ENCODE measurements around the gene SERGEF. TPM values are rescaled to one million over a fixed set of nuclear protein-coding genes. Genes with fewer than 3 reads are reported as not detected.

The SERGEF gene
- total and polyA plus RNA-seq, 4 donors, result 43.1 to 137 (median 72.8) TPM

DNA sequence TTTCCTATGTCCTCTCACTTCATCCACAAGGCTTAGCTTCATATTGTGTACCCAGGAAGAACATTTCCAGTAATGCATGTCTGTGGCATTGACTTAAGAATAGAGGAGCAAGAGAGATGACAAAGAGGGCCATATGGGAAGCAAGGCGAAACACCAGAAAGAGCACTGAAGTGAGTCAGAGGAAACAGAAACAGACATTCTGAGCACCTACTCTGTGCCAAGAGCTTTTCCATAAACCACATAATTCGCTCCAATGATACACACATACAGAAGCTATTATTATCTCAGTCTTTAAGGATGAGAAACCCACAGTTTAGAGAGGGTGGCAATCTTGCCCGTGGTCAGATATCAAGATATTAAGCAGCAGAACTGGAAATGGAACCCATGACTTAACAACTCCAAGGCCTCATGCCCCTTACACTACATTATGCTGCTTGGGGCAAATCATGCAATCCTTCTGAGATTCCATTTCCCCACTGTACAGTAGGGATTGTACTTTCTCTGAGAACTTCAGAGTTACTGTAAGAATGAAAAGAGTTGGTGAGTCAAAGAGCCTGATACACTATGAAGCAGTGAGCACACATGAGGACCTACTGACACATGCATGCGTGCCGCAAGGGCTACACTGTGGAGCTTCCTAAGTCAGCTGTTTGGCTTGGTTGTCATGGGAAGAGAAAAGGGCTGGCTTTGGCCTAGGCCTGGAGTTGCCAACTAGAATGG lies 151.7 kb downstream of the SERGEF start:
- ATAC-seq (ENCODE audit: low FRiP score), result no peak
- intact Hi-C loops (cut with DNase I), result no loop called here
- DNase-seq, result no peak

DNA sequence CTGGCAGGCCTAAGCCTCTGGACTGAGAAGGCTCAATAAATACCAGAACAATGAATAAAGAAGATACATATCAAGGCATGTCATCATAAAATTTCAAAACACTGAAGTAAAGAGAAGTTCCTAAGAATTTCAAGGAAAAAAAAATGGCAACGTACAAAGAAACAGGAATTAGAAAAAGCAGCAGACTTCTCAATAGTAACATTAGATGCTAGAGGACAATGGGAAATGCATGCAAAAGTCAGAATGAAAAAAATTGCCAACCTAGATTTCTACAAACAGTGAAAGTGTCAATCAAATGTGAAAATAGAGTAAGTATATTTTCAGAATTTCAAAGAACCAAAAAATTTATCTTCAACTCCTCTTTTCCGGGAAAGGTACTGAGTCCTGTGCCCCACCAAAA lies 153.3 kb downstream of the SERGEF start:
- no peak overlapping the region for H3K4me3 ChIP-seq (ENCODE audit: low read length in 2 of 2)
- 93% methylated on average over 2 of the region's 2 CpGs for WGBS, 2 donors
- no peaks in the 10 kb centered on the region for H3K4me1 ChIP-seq (ENCODE audit: control insufficient read depth in 1 of 2, insufficient read depth in 2 of 2, low read length in 2 of 2)
- no peaks in the 10 kb centered on the region for H3K9me3 ChIP-seq (ENCODE audit: control insufficient read depth, low read length)
- intact Hi-C loops (cut with DNase I), result no loop called here
- ATAC-seq (ENCODE audit: low FRiP score) (no peak), DNase-seq (no peak)
- H3K27ac ChIP-seq (ENCODE audit: low read depth in 1 of 2, low read length in 2 of 2), result no peak overlapping the region
- no peaks in the 10 kb centered on the region for H3K27me3 ChIP-seq (ENCODE audit: control insufficient read depth in 1 of 2, insufficient read depth in 2 of 2, low read length in 1 of 2)
- peaks cover 2 to 5% of the 10 kb centered on the region in 2 donors for H3K36me3 ChIP-seq (ENCODE audit: control insufficient read depth in 1 of 2, insufficient read depth in 2 of 2, low read length in 1 of 2)

More for the DNA sequence above, 151.7 kb downstream of the SERGEF start:
- 98% methylated on average over 5 of the region's 5 CpGs for WGBS, 2 donors
- Histone ChIP-seq H3K27ac (ENCODE audit: low read depth in 1 of 2, low read length in 2 of 2) (no peak overlapping the region), H3K9me3 (ENCODE audit: control insufficient read depth, low read length) (no peaks in the 10 kb centered on the region), H3K4me1 (ENCODE audit: control insufficient read depth in 1 of 2, insufficient read depth in 2 of 2, low read length in 2 of 2) (peaks cover 0 to 4% of the 10 kb centered on the region in 2 donors), H3K4me3 (ENCODE audit: low read length in 2 of 2) (no peak overlapping the region), H3K27me3 (ENCODE audit: control insufficient read depth in 1 of 2, insufficient read depth in 2 of 2, low read length in 1 of 2) (no peaks in the 10 kb centered on the region), H3K36me3 (ENCODE audit: control insufficient read depth in 1 of 2, insufficient read depth in 2 of 2, low read length in 1 of 2) (peaks cover 2 to 5% of the 10 kb centered on the region in 2 donors)

DNA sequence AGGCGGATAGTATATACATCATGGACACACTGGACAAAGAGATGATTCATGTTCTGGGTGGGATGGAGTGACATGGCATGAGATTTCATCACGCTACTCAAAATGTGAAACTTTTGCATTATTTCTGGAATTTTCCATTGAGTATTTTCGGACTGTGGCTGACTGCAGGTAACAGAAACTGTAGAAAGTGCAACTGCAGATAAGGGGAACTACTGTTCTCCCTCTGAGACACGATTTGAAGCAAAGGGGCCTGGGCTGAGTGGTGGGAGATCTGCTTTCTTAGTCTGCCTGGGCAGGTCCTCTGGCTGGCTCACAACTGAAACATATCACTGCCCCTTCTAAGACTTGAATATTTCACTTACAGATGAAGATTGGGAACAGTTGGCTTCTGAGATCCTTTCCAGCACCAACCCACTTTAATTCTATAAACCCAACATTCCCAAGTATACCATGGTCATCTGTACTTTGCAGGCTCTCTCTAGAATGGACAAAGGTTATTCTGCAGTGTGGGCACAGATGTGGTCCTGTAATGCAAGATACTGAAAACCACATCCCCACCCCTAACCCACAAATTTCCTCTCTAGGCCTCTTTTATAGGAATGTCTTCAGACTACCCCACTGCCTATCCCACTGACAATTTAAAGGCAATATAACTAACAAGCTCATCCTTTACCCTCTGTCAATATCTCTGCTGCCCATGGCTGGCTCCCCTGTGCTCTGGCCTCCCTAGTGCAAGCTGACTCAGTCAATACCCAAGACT lies 157.1 kb downstream of the SERGEF start:
- ATAC-seq (ENCODE audit: low FRiP score), result no peak
- WGBS, 2 donors, result 90 to 92% methylated on average over 4 of the region's 4 CpGs
- Histone ChIP-seq H3K27ac (ENCODE audit: low read depth in 1 of 2, low read length in 2 of 2) (no peak overlapping the region), H3K36me3 (ENCODE audit: control insufficient read depth in 1 of 2, insufficient read depth in 2 of 2, low read length in 1 of 2) (no peaks in the 10 kb centered on the region), H3K4me3 (ENCODE audit: low read length in 2 of 2) (no peak overlapping the region), H3K4me1 (ENCODE audit: control insufficient read depth in 1 of 2, insufficient read depth in 2 of 2, low read length in 2 of 2) (no peaks in the 10 kb centered on the region), H3K27me3 (ENCODE audit: control insufficient read depth in 1 of 2, insufficient read depth in 2 of 2, low read length in 1 of 2) (no peaks in the 10 kb centered on the region), H3K9me3 (ENCODE audit: control insufficient read depth, low read length) (no peaks in the 10 kb centered on the region)
- intact Hi-C loops (cut with DNase I), result no loop called here
- DNase-seq, result no peak

DNA sequence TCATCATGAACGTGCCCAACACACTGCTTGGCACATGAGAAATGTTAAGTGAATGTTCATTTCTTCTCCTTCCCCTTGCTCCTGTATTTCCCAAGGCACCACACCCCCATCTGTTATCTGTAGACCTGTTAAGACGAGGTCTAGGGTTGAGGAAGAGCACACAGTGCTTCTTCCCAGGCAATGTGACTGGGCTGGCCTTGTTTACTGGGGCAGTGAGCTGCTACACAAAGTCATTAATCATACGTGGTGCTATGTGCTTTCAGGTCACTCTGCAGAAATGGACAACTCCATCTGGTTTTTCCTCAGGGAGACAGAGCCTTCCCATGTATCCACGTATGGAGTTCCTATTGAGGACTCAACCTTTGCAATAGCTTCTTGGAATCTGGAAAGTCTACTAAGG lies 159.6 kb downstream of the SERGEF start:
- Histone ChIP-seq H3K36me3 (ENCODE audit: control insufficient read depth in 1 of 2, insufficient read depth in 2 of 2, low read length in 1 of 2) (no peaks in the 10 kb centered on the region), H3K4me1 (ENCODE audit: control insufficient read depth in 1 of 2, insufficient read depth in 2 of 2, low read length in 2 of 2) (no peaks in the 10 kb centered on the region), H3K27me3 (ENCODE audit: control insufficient read depth in 1 of 2, insufficient read depth in 2 of 2, low read length in 1 of 2) (no peaks in the 10 kb centered on the region), H3K9me3 (ENCODE audit: control insufficient read depth, low read length) (no peaks in the 10 kb centered on the region), H3K27ac (ENCODE audit: low read depth in 1 of 2, low read length in 2 of 2) (no peak overlapping the region), H3K4me3 (ENCODE audit: low read length in 2 of 2) (no peak overlapping the region)
- DNase-seq (no peak), ATAC-seq (ENCODE audit: low FRiP score) (no peak)
- 80 to 82% methylated on average over 4 of the region's 4 CpGs for whole genome bisulfite sequencing, 2 donors
- intact Hi-C loops (cut with DNase I), result no loop called here

DNA sequence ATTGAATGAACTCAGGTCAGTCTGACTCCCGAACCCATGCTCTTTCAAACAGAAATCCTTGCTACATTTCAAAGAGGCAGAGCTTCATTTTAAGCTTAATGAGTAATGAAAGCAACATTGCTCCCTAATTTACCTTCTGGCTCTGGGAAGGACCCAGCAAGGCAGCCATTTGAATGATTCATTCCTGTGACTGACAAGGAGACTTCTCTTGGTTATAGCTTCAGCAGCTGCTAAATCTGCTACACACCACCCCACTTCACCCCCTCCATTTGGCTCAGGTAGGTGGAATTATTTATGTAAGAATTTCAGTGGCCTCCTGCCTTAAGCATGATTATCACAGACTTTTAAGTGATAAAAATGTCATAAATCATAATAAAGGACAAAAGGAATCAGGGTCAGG lies 160.6 kb downstream of the SERGEF start:
- H3K27ac ChIP-seq (ENCODE audit: low read depth in 1 of 2, low read length in 2 of 2), result no peak overlapping the region
- H3K27me3 ChIP-seq (ENCODE audit: control insufficient read depth in 1 of 2, insufficient read depth in 2 of 2, low read length in 1 of 2), result no peaks in the 10 kb centered on the region
- 96 to 100% methylated on average over 1 of the region's 1 CpG for WGBS, 2 donors
- no peaks in the 10 kb centered on the region for H3K9me3 ChIP-seq (ENCODE audit: control insufficient read depth, low read length)
- DNase-seq (no peak), ATAC-seq (ENCODE audit: low FRiP score) (no peak)
- no peaks in the 10 kb centered on the region for H3K36me3 ChIP-seq (ENCODE audit: control insufficient read depth in 1 of 2, insufficient read depth in 2 of 2, low read length in 1 of 2)
- H3K4me3 ChIP-seq (ENCODE audit: low read length in 2 of 2), result no peak overlapping the region
- intact Hi-C loops (cut with DNase I), result no loop called here
- no peaks in the 10 kb centered on the region for H3K4me1 ChIP-seq (ENCODE audit: control insufficient read depth in 1 of 2, insufficient read depth in 2 of 2, low read length in 2 of 2)

DNA sequence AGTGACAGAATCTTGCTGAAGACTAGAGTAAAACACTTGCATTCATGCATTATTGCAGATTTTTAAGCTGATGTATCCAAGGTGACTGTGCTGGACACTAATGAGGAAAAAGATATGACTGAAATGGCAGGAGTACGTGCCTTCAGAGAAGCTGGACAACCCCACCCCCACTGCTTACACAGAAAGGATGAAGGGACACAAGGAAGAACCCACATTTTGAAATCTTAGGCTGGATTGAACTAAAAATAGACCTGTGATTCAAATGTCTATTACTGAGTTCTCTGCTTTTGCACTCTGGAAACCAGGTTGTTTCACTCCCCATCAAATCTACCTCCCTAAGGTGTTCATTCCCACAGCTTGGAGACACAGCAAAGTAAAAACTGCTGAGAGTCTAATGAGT lies 161.2 kb downstream of the SERGEF start:
- WGBS, 2 donors, result 91 to 95% methylated on average over 1 of the region's 1 CpG

DNA sequence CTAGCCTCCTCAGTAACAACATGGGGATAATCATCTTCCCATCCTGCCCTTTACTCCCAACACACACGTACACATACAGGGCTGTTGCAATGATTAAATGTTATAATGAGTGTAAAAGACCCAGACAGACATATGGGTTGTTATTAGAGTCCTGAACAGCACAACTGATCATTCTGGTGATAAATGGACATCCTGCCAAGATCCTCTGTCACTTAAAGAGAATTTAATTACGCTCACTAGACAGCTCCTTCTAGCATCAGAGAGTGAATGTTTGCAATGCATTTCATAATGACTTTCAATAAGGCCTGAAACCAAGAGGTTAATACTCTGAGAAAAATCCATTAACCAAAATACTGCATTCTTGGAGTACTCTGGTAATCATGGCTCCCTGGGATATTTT lies 162.5 kb downstream of the SERGEF start:
- Histone ChIP-seq H3K9me3 (ENCODE audit: control insufficient read depth, low read length) (no peaks in the 10 kb centered on the region), H3K27me3 (ENCODE audit: control insufficient read depth in 1 of 2, insufficient read depth in 2 of 2, low read length in 1 of 2) (no peaks in the 10 kb centered on the region), H3K27ac (ENCODE audit: low read depth in 1 of 2, low read length in 2 of 2) (no peak overlapping the region), H3K36me3 (ENCODE audit: control insufficient read depth in 1 of 2, insufficient read depth in 2 of 2, low read length in 1 of 2) (no peaks in the 10 kb centered on the region), H3K4me3 (ENCODE audit: low read length in 2 of 2) (no peak overlapping the region), H3K4me1 (ENCODE audit: control insufficient read depth in 1 of 2, insufficient read depth in 2 of 2, low read length in 2 of 2) (no peaks in the 10 kb centered on the region)
- intact Hi-C loops (cut with DNase I), result no loop called here
- no peak for DNase-seq
- no peak for ATAC-seq (ENCODE audit: low FRiP score)
- WGBS, 2 donors, result 98 to 99% methylated on average over 2 of the region's 2 CpGs

More for the DNA sequence above, 161.2 kb downstream of the SERGEF start:
- DNase-seq (no peak), ATAC-seq (ENCODE audit: low FRiP score) (no peak)
- no peak overlapping the region for H3K27ac ChIP-seq (ENCODE audit: low read depth in 1 of 2, low read length in 2 of 2)
- intact Hi-C loops (cut with DNase I), result no loop called here
- H3K4me3 ChIP-seq (ENCODE audit: low read length in 2 of 2), result no peak overlapping the region
- H3K27me3 ChIP-seq (ENCODE audit: control insufficient read depth in 1 of 2, insufficient read depth in 2 of 2, low read length in 1 of 2), result no peaks in the 10 kb centered on the region
- H3K9me3 ChIP-seq (ENCODE audit: control insufficient read depth, low read length), result no peaks in the 10 kb centered on the region
- no peaks in the 10 kb centered on the region for H3K4me1 ChIP-seq (ENCODE audit: control insufficient read depth in 1 of 2, insufficient read depth in 2 of 2, low read length in 2 of 2)
- no peaks in the 10 kb centered on the region for H3K36me3 ChIP-seq (ENCODE audit: control insufficient read depth in 1 of 2, insufficient read depth in 2 of 2, low read length in 1 of 2)

DNA sequence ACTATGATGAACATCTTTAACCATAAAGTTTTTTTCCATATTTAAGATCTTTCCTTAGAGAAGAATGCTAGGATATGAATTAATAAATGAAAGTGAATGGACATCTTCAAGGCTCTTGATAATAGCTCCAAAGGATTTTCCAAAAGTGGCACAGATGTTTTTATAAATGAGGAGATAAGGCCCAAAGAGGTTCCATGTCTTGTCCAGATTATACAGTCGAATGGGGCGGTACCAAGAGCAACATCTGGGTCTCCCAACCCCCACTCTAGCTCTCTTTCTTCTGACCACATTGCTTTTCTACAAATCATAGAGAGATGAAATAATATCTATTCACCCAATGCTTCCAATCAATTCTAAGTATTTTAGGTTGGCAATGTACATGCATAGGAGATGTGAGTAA lies 164.1 kb downstream of the SERGEF start:
- DNase-seq (no peak), ATAC-seq (ENCODE audit: low FRiP score) (no peak)
- H3K27ac ChIP-seq (ENCODE audit: low read depth in 1 of 2, low read length in 2 of 2), result no peak overlapping the region
- intact Hi-C loops (cut with DNase I), result loop anchor here in 1 of 2 donors (10.0 kb wide), 1 partner anchor 74 kb away; no protein-coding TSS in a partner anchor
- no peaks in the 10 kb centered on the region for H3K9me3 ChIP-seq (ENCODE audit: control insufficient read depth, low read length)
- H3K4me3 ChIP-seq (ENCODE audit: low read length in 2 of 2), result no peak overlapping the region
- no peaks in the 10 kb centered on the region for H3K27me3 ChIP-seq (ENCODE audit: control insufficient read depth in 1 of 2, insufficient read depth in 2 of 2, low read length in 1 of 2)
- H3K4me1 ChIP-seq (ENCODE audit: control insufficient read depth in 1 of 2, insufficient read depth in 2 of 2, low read length in 2 of 2), result no peaks in the 10 kb centered on the region
- 95% methylated on average over 2 of the region's 2 CpGs for WGBS, 2 donors
- peaks cover 0 to 4% of the 10 kb centered on the region in 2 donors for H3K36me3 ChIP-seq (ENCODE audit: control insufficient read depth in 1 of 2, insufficient read depth in 2 of 2, low read length in 1 of 2)
